Endodermal cell (in vitro differentiated cells): ENCODE results near the gene CENPA. TPM values are rescaled to one million over a fixed set of nuclear protein-coding genes. Genes with fewer than 3 reads are reported as not detected.

Experiments used
- DNase-seq: peaks from one replicate; pipeline ENCODE4 v3.0.0-alpha.2; 2017
- H3K27ac ChIP-seq: 2 replicates; pipeline ENCODE4 v1.5.1; 2013; ENCODE audit warnings: mild to moderate bottlenecking, low read depth, low read length, moderate library complexity
- H3K27me3 ChIP-seq: 2 replicates; pipeline ENCODE4 v1.6.1; 2013; ENCODE audit warnings: mild to moderate bottlenecking, low read length, moderate library complexity; ENCODE audit not compliant: insufficient read depth, control insufficient read depth, poor library complexity, severe bottlenecking
- H3K36me3 ChIP-seq: 2 replicates; pipeline ENCODE4 v1.7.0; 2013; ENCODE audit warnings: mild to moderate bottlenecking, low read length, moderate library complexity; ENCODE audit not compliant: control insufficient read depth, insufficient read depth
- H3K4me1 ChIP-seq: one replicate; pipeline ENCODE4 v1.7.0; 2013; ENCODE audit warnings: low read length; ENCODE audit not compliant: control insufficient read depth, insufficient read depth
- H3K4me3 ChIP-seq: 2 replicates; pipeline ENCODE4 v1.5.1; 2013; ENCODE audit warnings: mild to moderate bottlenecking, low read length, moderate library complexity
- H3K9ac ChIP-seq: 2 replicates; pipeline ENCODE4 v1.6.1; 2013; ENCODE audit warnings: mild to moderate bottlenecking, low read length, moderate library complexity; ENCODE audit not compliant: poor library complexity, severe bottlenecking; ENCODE audit errors: extremely low read depth
- H3K9me3 ChIP-seq: 2 replicates; pipeline ENCODE4 v1.6.1; 2013; ENCODE audit warnings: mild to moderate bottlenecking, low read length, moderate library complexity; ENCODE audit not compliant: control insufficient read depth
- H3K27ac Mint-ChIP-seq: 2 replicates; pipeline ENCODE4 v1.8.0; 2020; ENCODE audit warnings: mixed read lengths
- H3K27me3 Mint-ChIP-seq: 2 replicates; pipeline ENCODE4 v1.8.0; 2021; ENCODE audit warnings: mild to moderate bottlenecking, mixed read lengths; ENCODE audit not compliant: insufficient read depth
- H3K36me3 Mint-ChIP-seq: 2 replicates; pipeline ENCODE4 v1.8.0; 2020; ENCODE audit warnings: low read depth, mixed read lengths
- H3K4me1 Mint-ChIP-seq: 2 replicates; pipeline ENCODE4 v1.8.0; 2020; ENCODE audit warnings: mixed read lengths
- H3K4me3 Mint-ChIP-seq: 2 replicates; pipeline ENCODE4 v1.8.0; 2020; ENCODE audit warnings: mild to moderate bottlenecking, moderate library complexity, mixed read lengths
- H3K9me3 Mint-ChIP-seq: 2 replicates; pipeline ENCODE4 v1.8.0; 2020; ENCODE audit warnings: mild to moderate bottlenecking, mixed read lengths
- WGBS, 2 experiments: methylation state at CpG; one replicate each; pipeline versions ENCODE4 v1.1.5 to v1.1.7; 2013; ENCODE audit warnings: missing lambda C conversion rate in 2 of 2, mixed read lengths in 1 of 2; ENCODE audit not compliant: insufficient coverage in 1 of 2, insufficient read length in 1 of 2; 5-methylcytosine and 5-hydroxymethylcytosine counted together
- total RNA-seq, 2 donors: library from RNA; stranded (reverse); fragmentation: NEBNext Ultra II Directional in 1 of 2; extraction: Animal tissue kit (Norgen Biotek cat#: 25700) in 1 of 2; gene quantifications; 2 replicates in 1 of 2; 3 replicates in 1 of 2; pipeline ENCODE4 v1.2.1, GENCODE V29; 2021
- TF ChIP-seq, protein P1 (sequence below): fragments of 200-600 bp; sonication (generic); conservative IDR thresholded peaks from 2 replicates; pipeline ENCODE4 v1.5.0; 2021; ENCODE audit warnings: antibody characterized with exemption, mild to moderate bottlenecking

The CENPA gene
- total RNA-seq, 2 donors from 2014 or later, result 21.5 to 38.3 TPM

DNA sequence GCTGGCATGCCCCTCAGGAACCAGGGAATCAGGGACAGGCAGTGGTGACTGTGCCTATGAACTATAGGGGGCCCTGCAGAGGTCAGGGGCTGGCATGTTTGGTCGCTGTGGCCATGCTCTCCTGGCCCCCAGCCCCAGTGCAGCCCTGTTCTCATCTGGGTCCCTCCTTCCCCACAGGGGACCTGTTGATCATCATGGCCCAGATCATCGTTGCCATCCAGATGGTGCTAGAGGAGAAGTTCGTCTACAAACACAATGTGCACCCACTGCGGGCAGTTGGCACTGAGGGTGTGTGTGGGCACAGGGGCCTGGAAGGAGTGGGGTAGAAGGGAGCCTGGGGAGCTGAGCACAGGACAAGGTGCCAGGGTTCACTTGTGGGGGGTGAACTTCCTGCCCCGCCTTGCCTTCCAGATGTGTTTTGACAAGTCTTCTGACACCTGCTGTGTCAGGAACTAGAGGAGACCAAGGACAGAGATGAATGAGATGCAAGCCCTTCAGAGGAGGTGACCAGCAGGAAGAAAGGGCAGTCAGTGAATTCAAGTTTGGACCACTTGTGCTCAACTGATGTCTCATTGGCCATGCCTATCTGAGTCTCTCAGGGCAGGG, 9.6 kb upstream of the CENPA start:
- Mint-ChIP-seq H3K27ac (no peak overlapping the region), H3K4me3 (no peak overlapping the region), H3K4me1 (peaks cover 5% of the 10 kb centered on the region), H3K36me3 (peaks cover 48% of the 10 kb centered on the region), H3K27me3 (no peaks in the 10 kb centered on the region), H3K9me3 (no peaks in the 10 kb centered on the region)
- peaks cover 50% of the 10 kb centered on the region for H3K36me3 ChIP-seq
- no peak for DNase-seq
- WGBS, 2 experiments, result 92 to 95% methylated on average over 2 to 5 of the region's 5 CpGs
- TF ChIP-seq, protein P1, sequence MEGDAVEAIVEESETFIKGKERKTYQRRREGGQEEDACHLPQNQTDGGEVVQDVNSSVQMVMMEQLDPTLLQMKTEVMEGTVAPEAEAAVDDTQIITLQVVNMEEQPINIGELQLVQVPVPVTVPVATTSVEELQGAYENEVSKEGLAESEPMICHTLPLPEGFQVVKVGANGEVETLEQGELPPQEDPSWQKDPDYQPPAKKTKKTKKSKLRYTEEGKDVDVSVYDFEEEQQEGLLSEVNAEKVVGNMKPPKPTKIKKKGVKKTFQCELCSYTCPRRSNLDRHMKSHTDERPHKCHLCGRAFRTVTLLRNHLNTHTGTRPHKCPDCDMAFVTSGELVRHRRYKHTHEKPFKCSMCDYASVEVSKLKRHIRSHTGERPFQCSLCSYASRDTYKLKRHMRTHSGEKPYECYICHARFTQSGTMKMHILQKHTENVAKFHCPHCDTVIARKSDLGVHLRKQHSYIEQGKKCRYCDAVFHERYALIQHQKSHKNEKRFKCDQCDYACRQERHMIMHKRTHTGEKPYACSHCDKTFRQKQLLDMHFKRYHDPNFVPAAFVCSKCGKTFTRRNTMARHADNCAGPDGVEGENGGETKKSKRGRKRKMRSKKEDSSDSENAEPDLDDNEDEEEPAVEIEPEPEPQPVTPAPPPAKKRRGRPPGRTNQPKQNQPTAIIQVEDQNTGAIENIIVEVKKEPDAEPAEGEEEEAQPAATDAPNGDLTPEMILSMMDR, result no peak
- H3K27me3 ChIP-seq, result no peaks in the 10 kb centered on the region
- no peaks in the 10 kb centered on the region for H3K4me1 ChIP-seq
- no peak overlapping the region for H3K27ac ChIP-seq
- no peak overlapping the region for H3K4me3 ChIP-seq
- no peaks in the 10 kb centered on the region for H3K9me3 ChIP-seq
- H3K9ac ChIP-seq, result no peak overlapping the region

DNA sequence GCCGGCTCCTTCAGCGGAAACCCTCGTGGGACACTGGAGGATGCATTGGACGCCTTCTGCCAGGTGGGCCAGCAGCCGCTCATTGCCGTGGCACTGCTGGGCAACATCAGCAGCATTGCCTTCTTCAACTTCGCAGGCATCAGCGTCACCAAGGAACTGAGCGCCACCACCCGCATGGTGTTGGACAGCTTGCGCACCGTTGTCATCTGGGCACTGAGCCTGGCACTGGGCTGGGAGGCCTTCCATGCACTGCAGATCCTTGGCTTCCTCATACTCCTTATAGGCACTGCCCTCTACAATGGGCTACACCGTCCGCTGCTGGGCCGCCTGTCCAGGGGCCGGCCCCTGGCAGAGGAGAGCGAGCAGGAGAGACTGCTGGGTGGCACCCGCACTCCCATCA, 7.8 kb upstream of the CENPA start:
- H3K4me1 Mint-ChIP-seq, result no peaks in the 10 kb centered on the region
- Histone ChIP-seq H3K36me3 (peaks cover 55% of the 10 kb centered on the region), H3K27me3 (no peaks in the 10 kb centered on the region), H3K4me1 (no peaks in the 10 kb centered on the region), H3K9me3 (no peaks in the 10 kb centered on the region), H3K9ac (no peak overlapping the region), H3K4me3 (no peak overlapping the region), H3K27ac (no peak overlapping the region)
- TF ChIP-seq, protein P1, result no peak
- H3K36me3 Mint-ChIP-seq, result peaks cover 51% of the 10 kb centered on the region
- WGBS, 2 experiments, result 95 to 100% methylated on average over 8 to 18 of the region's 18 CpGs
- no peak overlapping the region for H3K27ac Mint-ChIP-seq
- no peaks in the 10 kb centered on the region for H3K27me3 Mint-ChIP-seq
- H3K9me3 Mint-ChIP-seq, result no peaks in the 10 kb centered on the region
- H3K4me3 Mint-ChIP-seq, result no peak overlapping the region
- no peak for DNase-seq

DNA sequence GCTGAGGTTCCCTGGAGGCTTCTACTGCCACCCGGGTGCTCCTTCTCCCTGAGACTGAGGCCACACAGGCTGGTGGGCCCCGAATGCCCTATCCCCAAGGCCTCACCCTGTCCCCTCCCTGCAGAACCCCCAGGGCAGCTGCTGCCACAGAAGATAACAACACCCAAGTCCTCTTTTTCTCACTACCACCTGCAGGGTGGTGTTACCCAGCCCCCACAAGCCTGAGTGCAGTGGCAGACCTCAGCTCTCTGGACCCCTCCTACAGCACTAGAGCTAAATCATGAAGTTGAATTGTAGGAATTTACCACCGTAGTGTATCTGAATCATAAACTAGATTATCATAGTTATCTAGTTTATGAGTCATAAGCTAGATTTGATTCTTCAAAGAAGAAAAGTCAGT, 7.3 kb upstream of the CENPA start:
- H3K27ac Mint-ChIP-seq, result no peak overlapping the region
- H3K4me1 ChIP-seq, result no peaks in the 10 kb centered on the region

More for the DNA sequence above, 7.3 kb upstream of the CENPA start:
- 87% methylated on average over 3 of the region's 3 CpGs; no CpG with 5 or more reads in 1 of the 2 experiments for WGBS, 2 experiments
- Mint-ChIP-seq H3K27me3 (no peaks in the 10 kb centered on the region), H3K4me3 (no peak overlapping the region), H3K9me3 (no peaks in the 10 kb centered on the region), H3K36me3 (peaks cover 51% of the 10 kb centered on the region), H3K4me1 (no peaks in the 10 kb centered on the region)
- DNase-seq, result no peak
- no peak overlapping the region for H3K9ac ChIP-seq
- no peak overlapping the region for H3K4me3 ChIP-seq
- no peak overlapping the region for H3K27ac ChIP-seq
- no peaks in the 10 kb centered on the region for H3K27me3 ChIP-seq
- TF ChIP-seq, protein P1, result no peak
- H3K9me3 ChIP-seq, result no peaks in the 10 kb centered on the region
- H3K36me3 ChIP-seq, result peaks cover 55% of the 10 kb centered on the region
